Posterior cingulate gyrus (tissue), 11 donors: ENCODE data around the gene FBXW7.
"Not testable (repeated sequence)": the region's sequence is repeated elsewhere in the genome, so short reads cannot be mapped to it uniquely, and the experiment has no call there.

ENCODE experiments used
- DNase-seq, 10 donors: peaks; one replicate each; pipeline versions ENCODE4 v3.0.0 to v3.0.0-alpha.2; 2020 to 2021; ENCODE audit warnings: mixed read lengths in 3 of 10
- intact Hi-C: fragments of 100-400 bp; cut with DNase I; formaldehyde crosslinking; loops from one replicate; pipeline ENCODE4 v1.15.1; 2023

Gene FBXW7

GRCh38 chr4:152550687-152551086 lies 14.8 kb upstream of the FBXW7 start:
- intact Hi-C loops, DNase-seq: not testable (repeated sequence)

GRCh38 chr4:152545088-152545487 lies 9.2 kb upstream of the FBXW7 start:
- no peak for DNase-seq
- intact Hi-C loops, result no loop called here

- DNase-seq, intact Hi-C loops: not testable (repeated sequence)
Observed at GRCh38 chr4:152544533-152544932, 8.6 kb upstream of the FBXW7 start.

DNA sequence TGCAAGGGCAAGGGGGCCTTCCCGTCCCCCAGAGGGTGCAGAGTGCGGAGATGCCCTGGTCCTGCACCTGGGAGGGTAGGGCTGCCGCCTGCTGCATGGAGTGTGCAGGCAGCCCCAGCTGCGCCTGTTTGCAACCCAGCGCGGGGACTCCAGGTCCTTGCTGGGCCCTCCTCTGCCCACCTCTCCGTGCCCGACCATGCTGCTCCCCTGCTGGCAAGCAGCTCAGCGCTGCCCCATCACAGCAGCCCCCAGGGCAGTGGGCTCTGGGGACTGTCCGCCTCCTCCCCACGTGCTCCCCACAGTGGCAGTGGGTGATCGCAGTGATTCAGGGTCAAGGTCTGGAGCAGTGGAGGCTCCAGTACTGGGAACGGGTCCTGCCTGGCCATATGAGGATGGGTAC lies 5.0 kb upstream of the FBXW7 start:
- DNase-seq, result peak in 2 of 10 donors; percentile 68 to 71
- intact Hi-C loops, result no loop called here

DNA sequence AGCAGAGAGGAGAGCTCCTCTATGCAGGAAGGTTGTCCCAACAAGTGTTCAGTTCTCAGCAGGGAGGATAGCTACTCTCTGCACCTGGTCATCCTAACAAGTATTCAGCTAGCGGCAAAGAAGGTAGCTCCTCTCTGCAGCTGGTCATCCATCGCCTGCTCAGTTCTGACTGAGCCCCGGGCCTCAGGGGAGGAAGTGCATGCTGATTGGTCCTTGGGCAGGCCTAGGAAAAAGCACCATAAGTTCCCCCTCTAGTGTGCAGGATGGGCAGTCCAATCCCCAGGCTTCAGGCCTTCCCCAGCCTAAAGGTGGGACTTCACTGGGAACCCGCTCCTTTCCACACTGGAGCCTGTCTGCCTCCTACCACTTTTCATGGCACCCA lies 4.4 kb upstream of the FBXW7 start:
- intact Hi-C loops, result no loop called here

DNA sequence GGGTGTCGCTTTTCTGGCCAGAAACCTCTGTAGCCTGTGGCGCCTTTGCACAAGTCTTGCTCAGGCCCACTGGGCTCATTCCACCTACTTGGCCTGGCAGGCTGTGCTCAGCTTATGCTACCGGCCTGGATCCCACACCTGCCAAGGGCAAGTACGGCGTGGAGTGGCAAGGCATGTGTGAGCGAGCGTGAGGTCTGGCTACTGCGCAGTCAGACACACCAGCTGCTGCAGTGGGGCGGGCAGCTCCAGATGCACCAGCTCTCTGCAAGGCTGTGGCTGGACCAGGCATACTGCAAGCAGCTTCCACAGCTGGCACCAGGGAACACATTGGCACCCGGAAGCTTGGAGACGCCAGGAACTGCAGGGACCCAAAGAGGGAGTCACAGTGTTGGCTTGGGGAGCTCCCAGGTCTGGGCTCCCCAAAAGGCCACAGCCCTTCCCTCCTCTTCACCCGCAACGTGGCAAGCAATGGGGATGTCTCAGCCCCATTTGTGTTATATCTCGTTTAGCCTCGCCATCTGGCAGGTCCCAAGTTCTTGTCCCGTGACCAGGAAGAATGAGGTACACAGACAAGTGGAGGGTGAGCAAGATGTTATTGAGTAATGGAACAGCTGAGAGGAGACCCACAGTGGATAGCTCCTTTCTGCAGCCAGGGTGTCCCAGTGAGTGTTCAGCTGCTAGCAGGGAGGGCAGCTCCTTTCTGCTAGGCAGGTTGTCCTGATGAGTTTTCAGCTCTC lies 3.8 kb upstream of the FBXW7 start:
- intact Hi-C loops, result loop anchor here (5.0 kb wide), 1 partner anchor 238 kb away; the partner anchor contains the start of genes ARFIP1 and TIGD4
- peak in 2 of 10 donors; percentile 46 to 83 for DNase-seq

More for the DNA sequence above, 4.4 kb upstream of the FBXW7 start:
- peak in 1 of 10 donors; percentile 32 for DNase-seq

DNA sequence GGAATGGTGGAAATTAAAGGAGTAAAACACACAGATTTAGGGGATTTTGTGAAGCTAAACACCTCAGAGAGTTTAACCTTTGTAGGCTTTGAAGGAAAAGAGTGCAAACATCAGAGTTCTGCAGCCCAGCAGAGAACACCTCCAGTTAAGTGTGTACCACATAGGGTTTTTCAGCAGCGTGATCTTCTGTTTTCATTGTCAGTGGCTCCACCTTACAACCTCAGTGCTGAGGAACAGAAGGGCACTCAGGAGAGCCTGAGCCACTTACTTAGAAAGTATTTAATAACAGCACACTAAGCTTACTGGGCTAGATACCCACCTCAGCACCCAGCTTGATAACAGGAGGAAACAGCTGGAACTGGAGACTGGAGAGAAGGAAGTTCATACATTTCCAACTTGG lies 2.0 kb upstream of the FBXW7 start:
- no peak for DNase-seq
- intact Hi-C loops, result loop anchor here (5.0 kb wide), 1 partner anchor 239 kb away; the partner anchor contains the start of genes ARFIP1 and TIGD4

DNA sequence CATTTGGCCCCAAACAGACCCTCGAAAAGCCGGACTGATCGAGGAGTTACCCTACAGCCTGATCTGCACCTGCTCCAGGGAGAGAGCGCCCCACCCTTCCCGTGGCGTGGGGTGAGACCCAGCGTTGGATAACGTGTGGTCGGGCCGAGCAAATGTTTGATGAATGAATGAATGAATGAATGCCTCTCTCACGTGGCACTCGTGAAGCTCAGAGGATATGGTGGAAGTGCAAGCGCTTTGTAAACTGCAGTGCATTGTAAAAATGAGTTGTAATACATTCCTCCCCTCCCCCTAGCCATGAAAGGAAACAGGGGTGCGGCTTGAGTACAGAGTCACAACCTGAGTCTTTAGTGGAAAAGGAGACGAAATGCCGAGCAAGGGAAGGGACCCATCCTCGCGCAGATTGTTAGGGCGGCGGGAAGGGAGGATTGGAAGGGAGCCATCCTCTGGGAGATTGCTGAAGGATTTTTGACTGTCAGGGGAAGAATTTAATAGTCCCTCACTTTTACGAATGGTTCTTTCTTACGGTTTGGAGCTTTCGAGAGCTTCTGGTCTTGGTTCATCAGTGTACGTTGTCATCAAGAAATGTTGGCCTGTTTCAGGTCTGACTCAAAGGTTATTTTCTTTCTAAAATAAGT lies 772 bp upstream of the FBXW7 start:
- intact Hi-C loops, result loop anchor here (5.0 kb wide), 1 partner anchor 241 kb away; the partner anchor contains the start of genes ARFIP1 and TIGD4
- DNase-seq, result peak in 1 of 10 donors; percentile 76

DNA sequence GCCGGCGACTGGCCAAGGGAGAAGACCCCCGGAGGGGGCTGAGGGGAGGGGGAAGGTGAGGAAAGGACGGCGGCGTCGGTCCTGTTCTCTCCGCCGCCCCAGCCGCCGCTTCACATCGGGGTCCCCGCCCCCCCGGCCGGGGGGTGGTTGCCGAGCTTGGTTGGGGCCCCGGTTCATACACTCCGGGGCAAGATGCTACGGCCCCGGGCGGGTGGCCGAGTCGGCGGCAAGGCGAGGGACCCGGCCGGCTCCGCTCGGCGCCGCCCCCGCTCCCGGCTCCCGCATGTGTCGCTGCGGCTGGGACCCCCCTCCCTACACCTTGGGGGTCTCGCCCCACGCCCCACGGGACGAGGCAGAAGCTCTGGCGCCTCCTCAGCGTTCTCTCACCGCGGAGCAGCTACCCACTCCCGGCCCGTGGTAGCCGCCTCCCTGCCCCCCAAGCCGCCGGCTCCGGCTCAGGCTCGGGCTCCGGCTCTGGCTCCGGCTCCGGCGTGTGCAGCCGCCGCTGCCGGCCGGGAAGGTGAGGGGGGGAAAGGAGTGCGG lies 461 bp downstream of the FBXW7 start:
- intact Hi-C loops, result loop anchor here (5.0 kb wide), 1 partner anchor 242 kb away; the partner anchor contains the start of genes ARFIP1 and TIGD4
- peak in 3 of 10 donors; percentile 10 to 83 (median 20) for DNase-seq

GRCh38 chr4:152534541-152535359 lies 1.1 kb downstream of the FBXW7 start:
- intact Hi-C loops, result loop anchor here (5.0 kb wide), 1 partner anchor 243 kb away; the partner anchor contains the start of genes ARFIP1 and TIGD4
- peak in 5 of 10 donors; percentile 17 to 87 (median 77) for DNase-seq

DNA sequence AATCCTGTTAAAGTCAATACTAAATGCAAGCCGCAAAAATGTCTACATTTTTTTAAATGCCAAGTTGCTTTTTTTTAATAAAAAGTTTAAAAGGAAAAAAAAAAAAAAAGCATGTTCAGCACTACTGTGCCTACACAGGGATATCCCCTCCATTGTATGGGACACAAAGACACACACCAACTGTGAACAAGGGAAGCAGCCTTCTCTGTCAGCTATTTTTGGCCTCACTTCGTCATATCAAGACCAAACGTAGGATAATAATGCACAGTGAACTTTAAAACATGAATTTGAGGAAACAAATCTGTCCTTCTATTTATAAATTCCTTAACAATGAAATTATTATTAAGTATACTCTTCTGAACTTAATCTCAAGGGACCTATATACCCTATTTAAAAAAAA lies 4.4 kb downstream of the FBXW7 start:
- intact Hi-C loops, result no loop called here
- no peak for DNase-seq

DNA sequence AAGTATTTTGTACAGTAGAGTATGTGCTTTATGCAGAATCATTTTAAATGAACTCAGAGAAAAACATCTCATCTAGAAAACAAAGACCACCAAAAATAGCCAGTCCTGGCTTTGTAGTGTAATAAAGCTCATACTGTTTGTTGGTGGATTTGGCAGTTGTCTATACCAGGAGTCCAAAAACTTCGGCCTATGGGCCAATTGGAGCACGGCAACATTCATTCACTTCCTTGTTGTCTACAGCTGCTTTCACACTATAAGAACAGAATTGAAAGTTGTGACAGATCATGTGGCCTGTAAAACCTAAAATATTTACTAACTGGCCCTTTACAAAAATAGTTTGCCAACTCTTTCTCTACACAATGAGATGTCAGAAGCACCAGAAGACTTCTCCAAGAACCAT lies 5.3 kb downstream of the FBXW7 start:
- no peak for DNase-seq
- intact Hi-C loops, result no loop called here

DNA sequence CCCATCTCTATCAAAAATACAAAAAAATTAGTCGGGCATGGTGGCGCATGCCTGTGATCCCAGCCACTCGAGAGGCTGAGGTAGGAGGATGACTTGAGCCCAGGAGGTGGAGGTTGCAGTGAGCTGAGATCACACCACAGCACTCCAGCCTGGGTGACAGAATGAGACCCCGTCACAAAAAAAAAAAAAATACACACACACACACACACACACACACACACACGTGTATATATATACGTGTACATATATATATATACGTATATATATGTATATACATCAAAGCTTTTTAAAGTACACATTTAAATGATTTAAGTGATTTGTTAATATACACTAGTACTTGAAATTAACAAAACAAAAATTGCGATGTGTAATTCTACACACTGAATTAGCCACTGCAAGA lies 6.0 kb downstream of the FBXW7 start:
- no peak for DNase-seq
- intact Hi-C loops, result no loop called here

- DNase-seq, result no peak
- intact Hi-C loops, result no loop called here
Observed at GRCh38 chr4:152528060-152528459, 7.8 kb downstream of the FBXW7 start.

GRCh38 chr4:152525878-152526277 lies 10.0 kb downstream of the FBXW7 start:
- intact Hi-C loops, result no loop called here
- no peak for DNase-seq

DNA sequence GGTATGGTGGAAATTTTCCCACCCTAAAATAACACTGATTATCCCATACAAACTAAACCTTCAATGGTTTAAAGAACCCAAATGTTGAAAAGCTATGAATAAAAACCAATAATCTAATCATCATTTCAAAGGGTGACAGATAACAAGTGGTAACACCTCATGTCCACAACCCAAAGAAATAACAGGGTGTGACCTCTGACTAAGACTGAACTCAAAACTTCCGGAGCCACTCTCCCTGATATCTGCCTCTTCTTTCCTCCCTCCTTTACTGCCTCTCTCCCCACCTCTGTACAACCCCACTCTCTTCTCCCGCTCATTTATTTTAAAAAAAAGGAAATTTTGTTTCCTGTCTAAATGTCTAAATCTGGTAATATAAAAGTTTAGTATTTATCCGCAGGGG lies 11.5 kb downstream of the FBXW7 start:
- intact Hi-C loops, result no loop called here
- DNase-seq, result no peak

- intact Hi-C loops, result no loop called here
- DNase-seq, result no peak
Observed at GRCh38 chr4:152523731-152524130, 12.2 kb downstream of the FBXW7 start.

DNA sequence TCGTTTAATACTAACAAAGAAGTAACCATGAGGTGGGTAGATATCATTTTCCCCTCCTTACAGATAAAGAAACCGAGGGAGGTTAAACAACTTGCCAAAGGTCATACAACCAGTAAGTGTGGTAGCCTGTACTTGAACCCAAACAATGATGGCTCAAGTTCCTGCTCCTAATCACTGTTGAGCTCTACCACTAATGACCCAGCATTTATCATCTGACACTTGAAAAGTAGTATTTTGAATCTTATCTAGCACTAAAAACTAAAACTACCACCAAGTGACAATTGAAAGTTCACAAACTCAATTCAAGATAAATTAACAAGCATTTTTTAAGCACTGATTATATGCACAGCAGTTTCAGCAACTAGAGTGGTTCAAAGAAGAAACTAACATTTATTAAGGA lies 13.1 kb downstream of the FBXW7 start:
- no peak for DNase-seq
- intact Hi-C loops, result no loop called here

- intact Hi-C loops, result no loop called here
- DNase-seq, result no peak
Observed at GRCh38 chr4:152522245-152522644, 13.6 kb downstream of the FBXW7 start.

GRCh38 chr4:152516156-152516555 lies 19.7 kb downstream of the FBXW7 start:
- intact Hi-C loops, result no loop called here
- DNase-seq, result no peak

DNA sequence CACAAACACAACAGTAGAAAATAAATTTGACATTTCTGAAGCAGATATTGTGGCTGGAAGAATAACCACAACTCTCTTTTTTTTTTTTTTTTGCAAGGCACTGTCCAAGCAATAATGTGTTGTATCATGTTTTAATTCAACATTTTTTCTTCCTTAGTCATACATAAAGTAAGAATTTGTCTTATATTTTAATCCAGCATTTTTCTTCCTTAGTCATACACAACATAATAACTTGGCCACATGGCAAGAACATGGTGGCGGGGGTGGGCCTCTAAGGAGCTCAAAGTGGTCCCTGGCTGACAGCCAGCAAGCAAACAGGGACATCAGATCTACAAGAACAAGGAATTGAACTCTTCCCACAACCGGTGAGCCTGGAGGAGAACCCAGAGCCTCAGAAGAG lies 20.2 kb downstream of the FBXW7 start:
- peak in 1 of 10 donors; percentile 67 for DNase-seq
- intact Hi-C loops, result no loop called here
